ENCODE measurements around the gene RGS6.
"Not testable (repeated sequence)": the region's sequence is repeated elsewhere in the genome, so short reads cannot be mapped to it uniquely, and the experiment has no call there.

GRCh38 chr14:71939344-71939743, 7.1 kb downstream of the RGS6 start:
- not testable (repeated sequence) for TF ChIP-seq CTCF, POLR2A, POLR2AphosphoS5 (IDR thresholded peaks at IDR 0.05)
